Measurements from ENCODE around the gene SYTL5.

Gene SYTL5

GRCh38 chrX:38103857-38104812 is 97.8 kb downstream of the SYTL5 start:
- Histone ChIP-seq H3K27ac (ENCODE audit: low read depth, low read length) (no peak overlapping the region), H3K9ac (ENCODE audit: low read length in 5 of 5) (no peak overlapping the region), H3K36me3 (ENCODE audit: control insufficient read depth in 5 of 5, insufficient read depth in 5 of 5, low read length in 5 of 5) (no peaks in the 10 kb centered on the region), H3K9me3 (ENCODE audit: control insufficient read depth in 5 of 5, low read length in 5 of 5) (peaks cover 2 to 12% (median 8%) of the 10 kb centered on the region in 5 donors), H3K4me1 (ENCODE audit: control insufficient read depth in 5 of 5, insufficient read depth in 5 of 5, low read length in 5 of 5) (no peaks in the 10 kb centered on the region), H3K27me3 (ENCODE audit: control insufficient read depth in 5 of 5, insufficient read depth in 4 of 5, low read length in 5 of 5) (peaks cover 0 to 3% (median 0%) of the 10 kb centered on the region in 5 donors), H3K4me3 (ENCODE audit: low read depth in 1 of 5, low read length in 5 of 5) (no peak overlapping the region)

GRCh38 chrX:38105216-38105725 is 98.9 kb downstream of the SYTL5 start:
- Histone ChIP-seq H3K36me3 (ENCODE audit: control insufficient read depth in 5 of 5, insufficient read depth in 5 of 5, low read length in 5 of 5) (no peaks in the 10 kb centered on the region), H3K27ac (ENCODE audit: low read depth, low read length) (no peak overlapping the region), H3K4me3 (ENCODE audit: low read depth in 1 of 5, low read length in 5 of 5) (no peak overlapping the region), H3K27me3 (ENCODE audit: control insufficient read depth in 5 of 5, insufficient read depth in 4 of 5, low read length in 5 of 5) (peaks cover 0 to 3% (median 2%) of the 10 kb centered on the region in 5 donors), H3K4me1 (ENCODE audit: control insufficient read depth in 5 of 5, insufficient read depth in 5 of 5, low read length in 5 of 5) (no peaks in the 10 kb centered on the region), H3K9me3 (ENCODE audit: control insufficient read depth in 5 of 5, low read length in 5 of 5) (peaks cover 0 to 2% (median 0%) of the 10 kb centered on the region in 5 donors), H3K9ac (ENCODE audit: low read length in 5 of 5) (no peak overlapping the region)

- Histone ChIP-seq H3K9ac (ENCODE audit: low read length in 5 of 5) (no peak overlapping the region), H3K27me3 (ENCODE audit: control insufficient read depth in 5 of 5, insufficient read depth in 4 of 5, low read length in 5 of 5) (peaks cover 0 to 6% (median 3%) of the 10 kb centered on the region in 5 donors), H3K36me3 (ENCODE audit: control insufficient read depth in 5 of 5, insufficient read depth in 5 of 5, low read length in 5 of 5) (no peaks in the 10 kb centered on the region), H3K4me3 (ENCODE audit: low read depth in 1 of 5, low read length in 5 of 5) (no peak overlapping the region), H3K27ac (ENCODE audit: low read depth, low read length) (no peak overlapping the region), H3K9me3 (ENCODE audit: control insufficient read depth in 5 of 5, low read length in 5 of 5) (no peaks in the 10 kb centered on the region), H3K4me1 (ENCODE audit: control insufficient read depth in 5 of 5, insufficient read depth in 5 of 5, low read length in 5 of 5) (no peaks in the 10 kb centered on the region)
These were observed 100.8 kb downstream of the SYTL5 start for GRCh38 chrX:38106991-38107655.

GRCh38 chrX:38108364-38108763 is 102.0 kb downstream of the SYTL5 start:
- no peak overlapping the region for H3K9ac ChIP-seq (ENCODE audit: low read length in 5 of 5)
- H3K9me3 ChIP-seq (ENCODE audit: control insufficient read depth in 5 of 5, low read length in 5 of 5), result no peaks in the 10 kb centered on the region
- no peaks in the 10 kb centered on the region for H3K36me3 ChIP-seq (ENCODE audit: control insufficient read depth in 5 of 5, insufficient read depth in 5 of 5, low read length in 5 of 5)
- no peak overlapping the region for H3K27ac ChIP-seq (ENCODE audit: low read depth, low read length)
- H3K4me1 ChIP-seq (ENCODE audit: control insufficient read depth in 5 of 5, insufficient read depth in 5 of 5, low read length in 5 of 5), result no peaks in the 10 kb centered on the region
- peaks cover 0 to 8% (median 6%) of the 10 kb centered on the region in 5 donors for H3K27me3 ChIP-seq (ENCODE audit: control insufficient read depth in 5 of 5, insufficient read depth in 4 of 5, low read length in 5 of 5)
- H3K4me3 ChIP-seq (ENCODE audit: low read depth in 1 of 5, low read length in 5 of 5), result no peak overlapping the region

GRCh38 chrX:38109042-38109898 is 102.9 kb downstream of the SYTL5 start:
- Histone ChIP-seq H3K9ac (ENCODE audit: low read length in 5 of 5) (no peak overlapping the region), H3K9me3 (ENCODE audit: control insufficient read depth in 5 of 5, low read length in 5 of 5) (no peaks in the 10 kb centered on the region), H3K4me3 (ENCODE audit: low read depth in 1 of 5, low read length in 5 of 5) (no peak overlapping the region), H3K27me3 (ENCODE audit: control insufficient read depth in 5 of 5, insufficient read depth in 4 of 5, low read length in 5 of 5) (peaks cover 0 to 8% (median 6%) of the 10 kb centered on the region in 5 donors), H3K27ac (ENCODE audit: low read depth, low read length) (no peak overlapping the region), H3K4me1 (ENCODE audit: control insufficient read depth in 5 of 5, insufficient read depth in 5 of 5, low read length in 5 of 5) (no peaks in the 10 kb centered on the region), H3K36me3 (ENCODE audit: control insufficient read depth in 5 of 5, insufficient read depth in 5 of 5, low read length in 5 of 5) (no peaks in the 10 kb centered on the region)

- Histone ChIP-seq H3K9ac (ENCODE audit: low read length in 5 of 5) (no peak overlapping the region), H3K4me3 (ENCODE audit: low read depth in 1 of 5, low read length in 5 of 5) (no peak overlapping the region), H3K36me3 (ENCODE audit: control insufficient read depth in 5 of 5, insufficient read depth in 5 of 5, low read length in 5 of 5) (no peaks in the 10 kb centered on the region), H3K9me3 (ENCODE audit: control insufficient read depth in 5 of 5, low read length in 5 of 5) (no peaks in the 10 kb centered on the region), H3K27ac (ENCODE audit: low read depth, low read length) (no peak overlapping the region), H3K4me1 (ENCODE audit: control insufficient read depth in 5 of 5, insufficient read depth in 5 of 5, low read length in 5 of 5) (no peaks in the 10 kb centered on the region), H3K27me3 (ENCODE audit: control insufficient read depth in 5 of 5, insufficient read depth in 4 of 5, low read length in 5 of 5) (peaks cover 0 to 8% (median 3%) of the 10 kb centered on the region in 5 donors)
These were observed 103.9 kb downstream of the SYTL5 start for GRCh38 chrX:38110231-38110630.

- Histone ChIP-seq H3K27me3 (ENCODE audit: control insufficient read depth in 5 of 5, insufficient read depth in 4 of 5, low read length in 5 of 5) (peaks cover 0 to 8% (median 3%) of the 10 kb centered on the region in 5 donors), H3K4me1 (ENCODE audit: control insufficient read depth in 5 of 5, insufficient read depth in 5 of 5, low read length in 5 of 5) (no peaks in the 10 kb centered on the region), H3K27ac (ENCODE audit: low read depth, low read length) (no peak overlapping the region), H3K4me3 (ENCODE audit: low read depth in 1 of 5, low read length in 5 of 5) (no peak overlapping the region), H3K36me3 (ENCODE audit: control insufficient read depth in 5 of 5, insufficient read depth in 5 of 5, low read length in 5 of 5) (no peaks in the 10 kb centered on the region), H3K9me3 (ENCODE audit: control insufficient read depth in 5 of 5, low read length in 5 of 5) (no peaks in the 10 kb centered on the region), H3K9ac (ENCODE audit: low read length in 5 of 5) (no peak overlapping the region)
These were observed 104.8 kb downstream of the SYTL5 start for GRCh38 chrX:38111196-38111595.

GRCh38 chrX:38112566-38112965 is 106.2 kb downstream of the SYTL5 start:
- Histone ChIP-seq H3K4me1 (ENCODE audit: control insufficient read depth in 5 of 5, insufficient read depth in 5 of 5, low read length in 5 of 5) (no peaks in the 10 kb centered on the region), H3K9ac (ENCODE audit: low read length in 5 of 5) (no peak overlapping the region), H3K4me3 (ENCODE audit: low read depth in 1 of 5, low read length in 5 of 5) (no peak overlapping the region), H3K9me3 (ENCODE audit: control insufficient read depth in 5 of 5, low read length in 5 of 5) (no peaks in the 10 kb centered on the region), H3K36me3 (ENCODE audit: control insufficient read depth in 5 of 5, insufficient read depth in 5 of 5, low read length in 5 of 5) (no peaks in the 10 kb centered on the region), H3K27ac (ENCODE audit: low read depth, low read length) (no peak overlapping the region), H3K27me3 (ENCODE audit: control insufficient read depth in 5 of 5, insufficient read depth in 4 of 5, low read length in 5 of 5) (peaks cover 0 to 11% (median 3%) of the 10 kb centered on the region in 5 donors)

- no peak overlapping the region for H3K9ac ChIP-seq (ENCODE audit: low read length in 5 of 5)
- H3K4me1 ChIP-seq (ENCODE audit: control insufficient read depth in 5 of 5, insufficient read depth in 5 of 5, low read length in 5 of 5), result no peaks in the 10 kb centered on the region
- no peaks in the 10 kb centered on the region for H3K9me3 ChIP-seq (ENCODE audit: control insufficient read depth in 5 of 5, low read length in 5 of 5)
- peaks cover 0 to 12% (median 3%) of the 10 kb centered on the region in 5 donors for H3K27me3 ChIP-seq (ENCODE audit: control insufficient read depth in 5 of 5, insufficient read depth in 4 of 5, low read length in 5 of 5)
- H3K27ac ChIP-seq (ENCODE audit: low read depth, low read length), result no peak overlapping the region
- H3K4me3 ChIP-seq (ENCODE audit: low read depth in 1 of 5, low read length in 5 of 5), result no peak overlapping the region
- no peaks in the 10 kb centered on the region for H3K36me3 ChIP-seq (ENCODE audit: control insufficient read depth in 5 of 5, insufficient read depth in 5 of 5, low read length in 5 of 5)
These were observed 110.4 kb downstream of the SYTL5 start for GRCh38 chrX:38116706-38117105.

Data from subcutaneous abdominal adipose tissue (tissue), 5 donors.